IPS-NIHi11 (cell line): ENCODE measurements around the gene CTNNA3.

ENCODE experiments used
- DNase-seq: peaks from one replicate; pipeline ENCODE4 v3.0.0; 2012; ENCODE audit warnings: mixed read lengths, low spot score

The CTNNA3 gene

DNA sequence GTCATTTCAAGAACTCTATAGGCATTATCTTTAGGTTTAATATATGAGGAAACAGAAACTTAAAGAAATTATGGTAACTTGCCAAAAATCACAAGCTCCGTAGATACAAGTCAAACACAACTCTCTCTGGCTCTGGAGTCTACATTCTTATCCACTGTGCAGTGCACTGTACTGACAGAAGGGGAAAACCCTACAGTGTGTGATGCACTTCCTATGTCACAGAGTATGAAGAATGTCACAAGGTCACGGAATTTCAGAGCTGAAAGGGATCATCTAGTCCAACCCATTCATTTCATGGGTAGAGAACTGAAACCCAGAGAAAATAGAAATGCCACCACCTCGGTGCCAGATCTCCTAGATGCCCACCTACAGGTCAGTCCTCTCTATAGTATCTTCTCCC, 684.0 kb downstream of the CTNNA3 start:
- no peak for DNase-seq

DNA sequence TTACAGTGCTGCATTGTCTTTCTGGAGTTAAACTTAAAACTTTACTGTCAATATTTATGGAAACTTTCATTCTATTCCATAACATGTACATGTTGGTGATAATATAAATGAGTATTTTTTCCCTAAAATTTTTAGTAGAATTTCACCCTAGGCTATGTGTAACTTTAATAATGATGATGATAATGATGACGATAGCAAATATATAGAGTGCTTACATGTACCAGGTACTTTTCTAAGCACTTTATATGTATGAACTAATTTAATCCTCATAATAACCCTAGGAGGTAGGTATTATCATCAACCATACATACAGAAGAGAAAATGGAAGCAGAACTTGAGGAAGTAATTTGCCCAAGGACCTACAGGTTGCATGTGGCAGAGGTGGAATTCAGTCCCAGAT, 684.5 kb downstream of the CTNNA3 start:
- DNase-seq, result no peak

DNA sequence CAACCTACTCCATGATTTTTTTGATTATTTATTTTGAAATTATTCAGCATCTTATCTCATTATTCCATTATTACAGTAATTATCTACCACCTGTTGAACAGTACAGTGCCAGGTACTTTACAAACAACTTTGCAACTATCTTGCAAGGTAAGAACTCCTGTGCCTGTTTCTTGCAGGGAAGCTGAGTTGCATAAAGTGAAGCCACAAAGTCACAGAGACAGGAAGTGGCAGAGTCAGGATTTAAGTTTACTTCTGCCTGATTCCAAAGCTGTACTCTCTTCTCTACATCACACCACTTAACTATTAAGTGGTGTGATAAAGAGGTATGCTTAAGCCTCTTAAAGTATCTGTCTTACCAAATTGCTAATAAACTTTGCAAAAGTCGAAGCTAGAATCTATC, 690.0 kb downstream of the CTNNA3 start:
- DNase-seq, result no peak

DNA sequence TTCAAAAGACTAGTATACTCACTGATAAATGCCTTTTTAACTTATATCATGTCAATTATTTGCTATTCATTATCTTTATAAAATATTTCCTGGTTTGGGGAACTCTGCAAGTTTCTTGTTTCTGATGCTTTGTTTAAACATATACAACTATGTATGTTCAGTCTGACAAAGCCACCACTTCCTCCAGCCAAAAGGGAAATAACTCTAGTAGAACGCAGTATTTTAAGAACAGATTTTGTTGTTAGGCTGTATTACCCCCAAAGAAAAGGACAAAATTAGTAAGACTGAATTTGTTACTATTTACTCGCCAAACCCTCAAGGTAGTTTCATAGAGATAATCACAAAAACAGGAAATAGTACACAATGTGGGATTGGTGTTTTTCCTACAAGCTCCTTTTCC, 691.3 kb downstream of the CTNNA3 start:
- DNase-seq, result no peak

DNA sequence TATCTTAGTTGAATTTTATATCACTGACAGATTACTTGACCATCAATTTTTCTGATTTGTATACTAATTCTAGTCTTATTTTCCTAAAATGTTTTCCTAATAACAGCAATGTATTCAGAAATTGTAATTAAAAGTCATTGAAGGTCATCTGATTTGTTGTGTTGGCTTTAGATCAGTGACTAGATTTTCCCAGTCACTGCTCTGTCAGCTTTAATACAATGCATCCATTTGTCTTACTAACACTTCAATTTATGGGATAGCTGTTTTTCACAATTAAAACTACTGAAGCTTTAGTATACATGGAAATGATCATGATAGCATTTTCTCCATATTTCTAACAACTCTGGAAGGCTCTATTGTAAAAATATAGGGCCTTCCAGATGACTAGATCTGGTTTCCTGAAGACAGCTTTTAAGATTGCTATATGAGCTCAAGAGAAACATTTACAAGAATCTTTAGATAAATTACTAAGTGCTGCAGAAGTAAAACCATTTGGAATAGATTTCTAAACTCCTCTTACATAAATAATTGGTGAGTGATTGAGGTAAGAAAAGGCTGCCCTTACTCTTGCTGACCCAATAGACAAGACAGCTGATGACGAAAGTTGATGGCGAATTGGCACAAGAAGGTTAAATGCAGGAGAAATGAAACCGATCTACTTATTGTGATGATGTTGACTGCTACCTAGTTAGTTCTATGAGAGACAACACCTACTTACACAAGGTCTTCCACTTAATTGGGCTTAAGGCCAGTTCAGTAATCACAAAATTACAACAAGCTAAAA, 696.0 kb downstream of the CTNNA3 start:
- DNase-seq, result no peak

DNA sequence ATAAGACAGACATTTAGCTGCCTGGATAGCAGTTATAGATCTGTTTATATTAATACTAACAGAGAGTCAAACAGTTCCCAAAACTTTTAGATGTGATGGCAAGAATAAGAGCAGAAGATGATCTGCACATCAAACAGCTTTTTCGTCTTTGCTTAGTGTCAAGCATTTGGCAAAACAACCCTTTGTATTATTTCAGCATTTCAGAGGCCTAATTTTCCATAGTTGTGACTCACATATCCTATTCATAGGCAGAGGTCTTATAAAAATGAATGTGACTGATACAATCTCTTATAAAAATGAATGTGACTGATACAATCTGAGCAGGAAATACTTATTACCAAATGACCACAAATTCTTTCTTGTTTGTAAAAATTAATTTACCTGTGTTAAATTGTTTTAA, 699.0 kb downstream of the CTNNA3 start:
- no peak for DNase-seq

DNA sequence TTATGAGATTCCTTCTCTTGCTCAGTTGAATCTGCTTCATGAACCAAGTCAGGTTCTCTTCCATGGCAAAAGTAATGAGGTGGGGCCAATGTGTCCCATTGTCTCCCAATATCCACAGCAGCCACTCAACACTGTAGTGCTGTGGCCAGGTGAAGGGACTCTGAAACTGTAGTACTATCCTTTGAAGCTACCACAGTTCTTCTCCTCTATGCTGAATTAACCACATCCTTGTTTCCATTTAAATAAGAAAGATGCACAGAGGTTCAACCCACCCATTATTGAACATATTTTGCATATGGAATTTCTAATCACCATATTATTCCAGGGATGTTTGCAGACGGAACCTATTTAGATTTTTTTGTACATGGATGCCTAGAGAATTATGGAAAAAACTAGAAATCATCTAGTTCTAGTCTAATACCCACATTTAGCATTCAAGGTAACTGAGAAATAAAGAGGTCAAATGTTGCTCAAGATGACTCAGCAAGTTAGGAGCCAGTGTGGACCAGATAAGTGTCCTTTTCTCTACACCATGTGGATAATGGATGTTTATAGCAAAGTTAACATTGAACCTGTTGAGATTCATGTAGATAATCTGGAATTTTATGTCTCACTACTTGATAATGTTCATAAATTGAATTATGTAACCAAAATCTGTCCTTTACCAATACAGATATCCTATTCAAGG, 705.7 kb downstream of the CTNNA3 start:
- no peak for DNase-seq

DNA sequence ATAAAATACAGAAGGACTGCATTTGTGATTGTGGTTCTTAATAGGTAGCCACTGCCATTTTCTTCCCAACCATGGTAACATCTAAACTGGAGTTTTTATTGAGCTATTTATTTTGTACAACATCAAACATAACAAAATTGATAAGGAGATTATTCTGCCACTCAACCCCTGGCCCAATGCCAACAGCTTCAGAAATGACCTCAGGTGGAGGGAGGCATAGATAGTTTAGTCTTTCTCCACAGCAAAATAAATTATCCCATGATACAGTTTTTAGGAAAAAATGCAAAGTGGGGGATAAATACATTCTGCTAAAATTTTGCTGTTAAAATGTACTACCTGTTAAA, 712.5 kb downstream of the CTNNA3 start:
- no peak for DNase-seq

DNA sequence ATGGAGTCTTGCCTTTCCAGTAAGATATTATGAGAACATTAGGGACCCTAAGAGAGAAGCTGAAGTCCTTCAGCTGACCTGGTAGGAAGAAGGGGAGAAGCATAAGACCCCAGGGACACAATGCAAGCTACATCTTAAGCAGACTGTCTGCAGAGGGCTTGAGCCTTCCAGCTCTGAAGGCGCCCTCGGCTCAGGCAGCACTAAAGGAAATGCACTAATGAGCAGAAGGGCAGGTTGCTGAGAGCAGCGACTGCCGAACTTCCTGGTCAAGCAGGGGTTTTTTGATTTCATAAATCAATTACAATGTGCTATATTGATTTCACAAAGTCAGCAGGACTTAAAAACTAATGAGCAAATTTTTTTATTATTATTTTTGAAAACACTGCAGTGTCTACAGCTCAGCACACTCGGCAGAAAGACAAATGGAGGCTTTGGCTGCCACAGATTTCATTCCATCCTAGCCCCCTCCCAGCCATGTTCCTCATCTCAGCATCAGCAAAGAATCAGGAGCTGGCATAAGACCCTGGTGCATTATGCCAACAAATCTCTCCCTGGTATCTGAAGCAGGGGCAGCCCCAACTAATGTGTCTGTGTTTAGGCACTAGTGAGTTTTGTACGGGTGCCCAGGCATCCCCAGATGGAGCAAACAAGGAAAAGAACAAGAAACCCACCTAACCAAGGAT, 713.1 kb downstream of the CTNNA3 start:
- DNase-seq, result peak; percentile 7

DNA sequence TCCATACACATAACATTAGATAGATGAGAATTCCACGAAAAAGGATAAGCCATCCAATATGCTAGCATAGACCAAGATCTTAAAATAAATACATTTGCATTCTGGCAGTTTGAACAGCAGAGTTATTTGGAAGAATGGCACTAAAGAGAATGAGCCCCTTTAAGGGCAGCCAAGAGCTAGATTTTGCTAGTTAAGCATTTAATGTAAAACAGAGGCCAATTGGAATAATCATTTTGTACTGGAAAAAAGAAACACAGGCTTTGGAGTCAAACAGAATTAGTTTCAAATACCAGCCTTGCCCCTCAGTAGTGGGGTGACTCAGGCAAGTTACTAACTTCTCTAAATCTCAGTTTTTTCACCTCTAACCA, 714.0 kb downstream of the CTNNA3 start:
- no peak for DNase-seq

DNA sequence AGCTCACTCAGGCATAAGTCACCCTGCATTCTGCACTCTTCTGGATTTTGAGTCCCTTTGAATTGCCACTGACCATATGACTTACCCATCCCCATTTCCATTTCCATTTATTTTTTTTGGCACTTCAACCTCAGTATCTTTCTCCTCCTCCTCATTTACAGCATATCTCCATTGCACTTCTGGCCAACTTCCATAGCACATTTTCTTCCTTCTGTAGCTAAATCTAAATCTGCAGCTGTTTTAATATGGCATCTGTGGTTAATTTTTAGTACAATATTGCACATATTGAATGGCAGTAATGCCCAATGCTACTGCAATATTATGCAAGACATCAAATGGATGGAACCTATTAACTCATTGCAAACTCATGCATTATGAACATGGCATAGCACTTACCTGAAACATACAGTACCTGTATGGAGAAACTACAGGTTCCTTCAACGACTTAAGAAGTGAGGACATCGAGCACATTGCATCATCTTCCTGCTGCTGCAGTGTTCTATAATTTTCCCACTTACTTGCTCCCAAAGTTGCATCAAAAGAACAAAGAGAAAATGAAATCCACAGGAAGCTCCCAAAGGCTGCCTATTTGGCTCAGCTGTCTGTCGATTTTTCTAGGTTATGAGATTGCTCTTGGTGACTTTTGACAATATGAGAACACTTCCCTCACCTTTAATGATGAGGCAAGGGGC, 714.5 kb downstream of the CTNNA3 start:
- DNase-seq, result no peak

DNA sequence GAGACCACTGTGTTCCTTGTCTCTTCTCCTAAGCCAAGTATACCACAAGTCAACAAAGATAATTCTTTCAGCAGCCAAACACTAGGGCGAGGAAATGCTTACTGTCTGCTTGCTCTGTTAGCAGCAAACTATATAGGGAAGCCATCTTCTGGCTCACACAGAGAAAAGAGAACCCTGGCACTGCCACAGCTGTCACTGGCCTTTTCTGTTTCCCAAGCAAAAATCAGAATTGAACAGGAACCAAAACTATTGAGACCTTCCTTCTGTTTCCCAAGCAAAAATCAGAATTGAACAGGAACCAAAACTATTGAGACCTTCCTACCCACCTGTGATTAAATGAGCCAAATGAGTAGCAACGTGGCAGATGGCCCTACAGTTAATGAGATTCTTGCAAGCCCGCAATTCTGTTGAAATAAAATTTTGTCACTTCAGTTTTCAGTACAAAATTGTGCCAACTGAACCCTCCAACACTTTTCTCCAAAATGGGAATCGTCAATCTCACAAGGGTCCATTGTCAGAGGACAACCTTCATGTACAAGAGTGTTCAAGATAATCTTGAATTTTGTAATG, 715.7 kb downstream of the CTNNA3 start:
- no peak for DNase-seq

DNA sequence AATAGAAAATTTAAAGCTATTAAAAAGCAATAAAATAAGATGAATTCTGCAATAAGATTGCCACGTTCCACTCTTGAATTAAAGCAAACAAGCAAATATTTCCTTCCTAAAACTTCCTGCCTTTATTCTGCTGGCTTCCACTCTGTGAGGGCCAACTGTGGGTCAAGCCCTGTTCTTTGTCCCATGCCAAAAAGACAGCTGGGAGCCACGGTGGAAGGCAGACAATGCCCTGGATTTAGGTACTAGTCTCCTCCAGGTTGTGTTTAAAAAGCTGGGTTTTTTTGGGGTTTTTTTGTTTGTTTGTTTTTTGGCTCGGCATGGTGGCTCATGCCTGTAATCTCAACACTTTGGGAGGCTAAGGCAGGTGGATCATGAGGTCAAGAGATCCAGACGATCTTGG, 731.0 kb downstream of the CTNNA3 start:
- DNase-seq, result no peak

DNA sequence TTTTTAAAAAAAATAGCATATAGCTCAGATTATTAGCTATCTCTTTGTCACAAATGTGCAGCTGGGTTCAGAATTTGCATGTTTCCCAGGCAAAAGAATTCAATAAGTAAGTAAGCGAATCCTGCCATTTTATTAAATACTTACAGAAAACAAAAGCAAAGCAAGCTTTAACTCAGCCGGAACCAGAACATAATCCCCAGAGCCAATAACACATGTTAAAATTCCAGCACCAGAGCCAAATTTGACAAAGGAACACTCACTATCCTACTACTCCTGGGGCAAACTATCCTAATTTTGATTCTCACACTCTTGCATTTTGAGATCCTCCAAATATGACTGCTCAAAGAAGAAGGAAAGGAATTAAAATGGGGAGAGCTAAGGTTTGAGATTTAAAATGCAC, 737.5 kb downstream of the CTNNA3 start:
- DNase-seq, result no peak

DNA sequence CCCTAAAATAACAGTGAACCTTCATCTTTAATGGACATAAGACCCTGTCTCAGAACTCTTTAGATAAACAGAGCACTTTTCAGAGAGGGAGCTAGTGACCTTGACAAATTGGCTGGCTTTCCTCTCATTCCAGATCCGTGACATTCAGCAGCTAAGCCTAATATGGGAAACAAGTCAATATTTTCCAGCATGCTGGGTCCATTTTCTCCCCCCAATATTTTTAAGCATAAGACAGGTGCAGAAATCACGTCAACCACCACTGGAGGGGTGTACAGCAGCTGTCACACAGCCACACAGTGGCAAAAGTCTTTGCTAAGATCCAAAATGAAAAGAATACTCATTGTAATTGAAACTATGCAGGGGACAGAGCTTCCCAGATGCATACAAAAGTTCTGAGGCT, 744.1 kb downstream of the CTNNA3 start:
- DNase-seq, result no peak

DNA sequence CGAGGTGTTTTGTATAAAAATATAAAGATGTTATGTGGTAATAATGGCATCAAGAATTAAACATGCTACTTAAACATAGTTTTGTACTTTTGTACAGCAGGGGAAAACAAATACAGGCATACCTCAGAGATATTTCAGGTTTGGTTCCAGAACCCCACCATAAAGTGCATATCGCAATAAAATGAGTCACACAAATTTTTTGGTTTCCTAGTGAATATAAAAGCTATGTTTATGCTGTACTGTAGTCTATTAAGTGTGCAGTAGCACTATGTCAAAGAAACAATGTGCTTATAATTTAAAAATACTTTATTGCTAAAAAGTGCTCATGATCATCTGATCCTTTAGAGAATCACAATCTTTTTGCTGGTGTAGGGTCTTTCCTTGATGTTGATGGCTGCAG, 752.4 kb downstream of the CTNNA3 start:
- no peak for DNase-seq

DNA sequence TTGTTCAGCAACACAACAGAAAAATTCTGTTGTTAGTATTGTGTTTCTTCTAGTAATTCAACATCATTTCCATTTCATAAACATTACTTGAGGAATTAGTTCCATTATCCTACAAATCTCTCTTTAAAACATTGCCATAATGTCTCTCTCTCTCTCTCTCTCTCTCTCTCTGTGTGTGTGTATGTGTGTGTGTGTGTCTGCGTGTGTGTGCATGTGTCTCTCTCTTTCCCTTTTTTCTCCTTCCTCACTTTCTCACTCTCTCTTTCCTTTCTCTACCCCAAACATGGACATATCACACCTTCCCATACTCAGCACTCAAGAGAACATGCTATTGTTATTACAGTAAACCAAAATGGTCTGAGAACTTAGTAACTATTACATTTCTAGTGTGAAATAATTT, 753.6 kb downstream of the CTNNA3 start:
- DNase-seq, result no peak

DNA sequence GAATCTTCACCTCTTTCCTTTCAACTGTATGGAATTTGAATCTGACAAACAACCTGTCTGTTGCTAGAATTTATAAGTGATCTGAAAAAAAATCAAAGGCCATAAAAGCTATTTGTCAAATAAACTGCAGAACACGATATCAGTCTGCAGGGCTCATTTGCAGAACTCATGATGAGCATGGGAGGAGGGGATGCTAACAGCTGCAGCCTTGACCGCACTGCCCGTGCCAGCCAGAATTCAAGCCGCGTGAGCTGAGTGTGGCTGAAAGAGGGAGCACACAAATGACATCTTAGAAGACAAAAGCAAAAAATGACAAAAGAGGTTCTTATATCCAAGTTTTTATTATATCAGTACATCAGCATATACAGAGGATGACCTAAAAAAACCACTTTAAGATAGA, 754.5 kb downstream of the CTNNA3 start:
- DNase-seq, result no peak

DNA sequence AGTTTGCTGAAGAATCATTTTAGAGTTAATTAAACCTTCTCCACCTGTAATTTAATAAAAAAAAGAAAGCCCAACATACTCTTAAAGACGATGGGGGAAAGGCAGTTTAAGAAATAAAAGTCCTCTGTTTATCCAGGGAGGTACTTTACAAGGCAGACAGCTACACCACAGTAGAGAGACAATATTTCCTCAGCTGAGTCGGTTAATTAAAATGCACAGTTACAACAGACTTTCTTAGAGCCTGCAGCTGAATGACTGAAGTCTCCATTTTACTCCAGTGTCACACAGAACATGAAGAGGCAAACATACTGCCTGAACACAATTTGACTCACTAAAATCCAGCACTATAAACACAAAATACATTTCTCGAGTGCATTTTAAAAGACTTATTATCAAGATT, 755.0 kb downstream of the CTNNA3 start:
- no peak for DNase-seq

DNA sequence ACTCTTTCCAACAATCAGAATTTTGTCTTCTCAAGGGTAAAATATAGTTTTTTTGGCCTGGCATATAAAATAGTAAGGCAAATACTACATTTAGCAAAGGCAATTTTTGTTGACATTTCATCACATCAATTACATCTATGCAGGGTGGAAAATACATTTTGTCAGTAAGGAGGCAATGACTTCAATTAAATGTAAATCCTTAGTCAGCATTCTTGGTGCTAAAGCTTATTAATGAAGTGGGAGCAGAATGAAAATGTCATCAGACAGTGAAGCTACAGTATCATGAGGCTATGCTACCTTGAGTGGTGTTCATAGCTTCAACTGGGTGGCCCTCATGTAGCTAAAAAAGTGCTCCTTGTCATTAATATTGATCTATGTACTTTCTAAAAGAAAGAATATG, 761.3 kb downstream of the CTNNA3 start:
- no peak for DNase-seq

DNA sequence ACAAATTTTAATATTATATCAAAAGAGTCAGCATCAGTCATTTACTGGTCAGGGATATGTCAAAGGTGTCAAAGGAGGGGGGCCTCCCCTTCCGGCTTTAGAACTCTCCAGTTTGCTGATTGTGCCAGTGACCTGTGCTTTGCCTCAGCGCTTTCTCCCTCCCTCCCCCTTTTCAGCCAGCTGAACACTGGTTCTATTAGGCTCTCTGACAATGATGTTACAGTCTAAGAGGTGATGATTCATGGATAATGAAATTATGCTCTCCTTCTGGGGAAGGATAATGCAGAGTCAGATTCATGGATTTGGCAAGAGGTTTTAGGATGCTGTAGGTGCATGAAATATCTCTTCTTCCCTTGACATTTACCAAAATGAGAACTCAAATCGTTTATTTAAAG, 764.0 kb downstream of the CTNNA3 start:
- DNase-seq, result no peak

DNA sequence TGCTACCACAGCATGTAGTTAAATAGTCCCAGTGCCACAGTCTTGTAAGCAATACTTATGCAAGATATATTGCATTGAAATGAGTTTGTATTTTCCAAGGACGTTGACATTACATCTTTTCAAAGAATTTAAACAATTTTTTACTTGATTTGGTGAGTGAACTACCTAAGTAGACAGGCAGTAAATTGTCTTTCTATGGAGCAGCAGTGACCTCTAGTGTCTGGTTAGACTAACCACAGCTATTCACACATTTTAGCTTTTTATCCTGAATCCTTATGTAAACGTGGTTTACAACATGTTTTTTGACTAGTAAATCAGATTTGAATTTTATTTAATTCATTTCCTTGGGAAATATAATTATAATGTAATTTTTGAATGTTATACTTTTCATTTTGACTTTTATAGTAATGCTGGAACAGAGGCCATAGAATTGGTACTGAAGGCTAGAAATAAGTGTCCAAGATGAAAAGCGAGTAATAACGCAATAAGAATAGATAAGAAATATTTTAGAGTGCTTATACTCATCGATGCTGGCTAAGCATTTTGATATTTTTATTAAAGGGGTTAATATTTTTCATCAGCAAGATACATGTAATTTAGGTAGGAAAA, 764.6 kb downstream of the CTNNA3 start:
- DNase-seq, result peak; percentile 35
